GM12891 (cell line): Measurements from ENCODE around the gene BORCS8.
"Not testable (repeated sequence)": the region's sequence is repeated elsewhere in the genome, so short reads cannot be mapped to it uniquely, and the experiment has no call there.

ENCODE experiments used
- DNase-seq: peaks from one replicate; pipeline ENCODE4 v3.0.0; 2011; ENCODE audit warnings: low spot score; ENCODE audit not compliant: insufficient read length
- FAIRE-seq: peaks from 2 replicates; lab custom pipeline; 2011; peaks lifted over from hg19 to GRCh38; lab: Jason Lieb, UNC
- PAX5 ChIP-seq: IDR thresholded peaks from 2 replicates; pipeline ENCODE4 v1.6.1; 2011; ENCODE audit warnings: low read length, moderate library complexity, mild to moderate bottlenecking; ENCODE audit not compliant: insufficient read depth, severe bottlenecking
- POLR2A ChIP-seq: IDR thresholded peaks from 2 replicates; pipeline ENCODE4 v1.6.1; 2011; ENCODE audit warnings: low read depth, low read length, control low read depth
- POLR2AphosphoS5 ChIP-seq: IDR thresholded peaks from 2 replicates; pipeline ENCODE4 v1.6.1; 2011; ENCODE audit warnings: low read depth, low read length, control low read depth
- POU2F2 ChIP-seq: IDR thresholded peaks from 2 replicates; pipeline ENCODE4 v1.6.1; 2011; ENCODE audit warnings: low read depth, mild to moderate bottlenecking, control low read depth, low read length, moderate library complexity
- SPI1 ChIP-seq: IDR thresholded peaks from 2 replicates; pipeline ENCODE4 v1.6.1; 2011; ENCODE audit warnings: low read depth, low read length, control low read depth
- TAF1 ChIP-seq: IDR thresholded peaks from 2 replicates; pipeline ENCODE4 v1.6.1; 2011; ENCODE audit warnings: low read depth, low read length, control low read depth

The BORCS8 gene

GRCh38 chr19:19185853-19186740 is 5.9 kb downstream of the BORCS8 start:
- peak; percentile 88 for FAIRE-seq
- TF ChIP-seq TAF1 (no peak), POU2F2 (no peak), PAX5 (no peak), POLR2AphosphoS5 (no peak), SPI1 (no peak), POLR2A (no peak)
- DNase-seq, result peak; percentile 59

GRCh38 chr19:19181488-19181998 is 10.4 kb downstream of the BORCS8 start:
- TF ChIP-seq TAF1 (no peak), POLR2A (no peak), POLR2AphosphoS5 (no peak), SPI1 (no peak), POU2F2 (no peak), PAX5 (no peak)
- DNase-seq (no peak), FAIRE-seq (no peak)

GRCh38 chr19:19179548-19180441 is 12.2 kb downstream of the BORCS8 start:
- DNase-seq, result no peak
- FAIRE-seq, result no peak
- TF ChIP-seq POU2F2, result no peak
- no peak for TF ChIP-seq TAF1
- TF ChIP-seq POLR2AphosphoS5, result no peak
- TF ChIP-seq SPI1, result no peak
- no peak for TF ChIP-seq POLR2A
- TF ChIP-seq PAX5, result no peak

- no peak for TF ChIP-seq POU2F2
- DNase-seq (no peak), FAIRE-seq (no peak)
Observed at GRCh38 chr19:19176950-19177349, 15.0 kb downstream of the BORCS8 start.

GRCh38 chr19:19173243-19173642 is 18.7 kb downstream of the BORCS8 start:
- not testable (repeated sequence) for DNase-seq, FAIRE-seq

- no peak for DNase-seq
- FAIRE-seq, result peak; percentile 45
- no peak for TF ChIP-seq POLR2AphosphoS5
- no peak for TF ChIP-seq POLR2A
- no peak for TF ChIP-seq POU2F2
- TF ChIP-seq PAX5, result no peak
- TF ChIP-seq SPI1, result no peak
- no peak for TF ChIP-seq TAF1
Observed at GRCh38 chr19:19171821-19172532, 20.0 kb downstream of the BORCS8 start.

GRCh38 chr19:19170873-19171672 is 20.9 kb downstream of the BORCS8 start:
- FAIRE-seq, result no peak
- TF ChIP-seq POLR2A, result no peak
- TF ChIP-seq POLR2AphosphoS5, result no peak
- TF ChIP-seq SPI1, result no peak

GRCh38 chr19:19170053-19170872 is 21.7 kb downstream of the BORCS8 start, which contains the start of gene MEF2B:
MEF2B (minus strand) TSS chr19:19170263; CDS start chr19:19150735, 19,528 bp downstream.
- DNase-seq (peak; percentile 94), FAIRE-seq (peak; percentile 96)
- no peak for TF ChIP-seq SPI1
- TF ChIP-seq POLR2AphosphoS5, result peak; percentile 92
- peak; percentile 97 for TF ChIP-seq POU2F2
- TF ChIP-seq TAF1, result peak; percentile 82
- no peak for TF ChIP-seq PAX5
- TF ChIP-seq POLR2A, result peak; percentile 92

More at GRCh38 chr19:19170873-19171672, 20.9 kb downstream of the BORCS8 start:
- DNase-seq, result no peak
